IPS-11a (cell line): Measurements from ENCODE around the gene GABRR2.

ENCODE experiments used
- H3K4me3 ChIP-seq: one replicate; pipeline ENCODE4 v1.5.1; 2013; ENCODE audit warnings: low read depth, low read length, control low read depth

The GABRR2 gene

GRCh38 chr6:89315249-89315885, at the start of gene GABRR2:
Gene GABRR2, minus strand, starts transcription at chr6:89315299. Its CDS starts 134 bp downstream, at chr6:89315165.
- H3K4me3 ChIP-seq = no peak within 1 kb of the TSS

GRCh38 chr6:89364586-89364985, 49.5 kb upstream of the GABRR2 start:
- no peak overlapping the region for H3K4me3 ChIP-seq

DNA sequence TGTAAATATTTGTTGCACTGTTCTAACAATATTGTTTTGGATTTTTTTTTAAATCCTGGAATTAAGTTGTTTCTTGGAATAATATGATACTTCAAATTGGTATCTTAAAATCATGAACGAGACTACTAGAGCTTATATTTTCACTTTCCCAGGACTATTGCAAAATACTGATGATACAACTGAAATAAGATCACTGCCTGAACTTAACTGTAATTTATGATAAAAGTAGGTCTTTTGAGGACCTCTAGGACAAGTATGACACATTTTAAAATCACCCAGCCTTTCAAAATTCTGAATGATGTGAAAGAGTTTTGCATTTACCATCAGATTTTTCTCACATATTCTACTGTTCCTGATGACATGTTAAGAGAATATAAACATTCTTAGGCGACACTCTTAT, 46.1 kb upstream of the GABRR2 start:
- H3K4me3 ChIP-seq = no peak overlapping the region

DNA sequence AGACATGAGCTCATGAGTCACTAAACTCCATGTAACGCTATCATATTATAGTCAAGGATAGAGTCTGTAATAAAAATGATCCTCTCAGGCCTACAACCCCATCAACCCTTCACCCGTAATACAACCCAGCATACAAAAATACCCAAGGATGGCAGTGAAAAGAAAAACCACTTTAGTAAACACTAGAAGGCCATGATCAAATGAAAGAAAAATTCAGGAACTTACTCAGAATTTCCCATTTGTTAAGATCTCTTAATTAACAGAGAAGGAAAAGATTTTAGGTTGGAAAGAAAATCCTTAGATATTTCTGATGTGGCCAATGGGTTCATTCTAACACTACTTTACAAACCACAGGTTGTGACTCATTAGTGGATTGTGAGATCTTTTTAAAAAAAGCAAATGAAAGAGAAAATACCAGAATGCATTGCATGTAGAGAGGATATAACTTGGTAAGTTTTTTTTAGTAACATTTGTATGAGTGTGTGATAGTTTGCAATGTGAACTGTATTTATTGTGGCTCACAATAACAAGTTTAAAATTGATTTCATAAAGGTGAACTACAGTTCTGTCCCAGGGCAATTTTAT, 45.4 kb upstream of the GABRR2 start:
- H3K4me3 ChIP-seq = no peak overlapping the region

DNA sequence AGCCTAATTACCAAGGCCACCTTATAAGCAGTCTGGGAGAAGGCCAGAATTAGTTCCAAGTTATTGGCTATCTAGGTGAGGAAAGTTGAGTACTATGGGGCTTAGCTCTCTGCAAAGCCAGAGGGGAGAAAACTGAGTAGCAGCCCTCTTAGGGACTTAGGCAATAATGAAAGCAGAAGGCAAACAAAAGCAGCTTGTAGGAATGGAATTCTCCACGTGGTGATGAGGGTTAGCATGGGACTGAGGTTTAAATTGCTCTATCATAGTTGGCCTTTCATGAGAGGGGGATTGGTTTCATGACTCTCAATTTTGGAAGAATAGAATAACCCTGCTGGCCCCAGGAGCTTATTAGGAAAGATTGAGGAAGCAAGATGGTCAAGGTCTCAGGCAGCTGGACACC, 44.5 kb upstream of the GABRR2 start:
- no peak overlapping the region for H3K4me3 ChIP-seq

DNA sequence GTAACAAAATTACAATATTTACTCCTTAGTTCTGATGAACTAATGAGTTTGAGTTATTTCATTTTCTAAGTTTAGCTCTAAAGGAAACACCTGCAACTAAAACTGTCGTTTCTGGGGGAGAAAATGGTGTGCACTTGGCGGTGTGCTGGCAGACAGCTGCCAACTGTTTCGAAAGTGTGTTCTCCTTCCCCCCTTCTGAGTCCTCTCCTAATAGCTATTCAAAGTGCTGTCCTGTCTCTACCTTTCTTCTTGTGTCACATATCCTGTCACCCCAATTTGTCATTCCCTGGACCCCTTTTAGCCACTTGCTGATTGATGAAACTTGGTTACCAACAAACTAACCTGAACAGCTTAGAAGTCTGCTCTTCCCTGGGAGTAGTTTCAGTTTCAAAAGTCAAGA, 42.3 kb upstream of the GABRR2 start:
- no peak overlapping the region for H3K4me3 ChIP-seq

DNA sequence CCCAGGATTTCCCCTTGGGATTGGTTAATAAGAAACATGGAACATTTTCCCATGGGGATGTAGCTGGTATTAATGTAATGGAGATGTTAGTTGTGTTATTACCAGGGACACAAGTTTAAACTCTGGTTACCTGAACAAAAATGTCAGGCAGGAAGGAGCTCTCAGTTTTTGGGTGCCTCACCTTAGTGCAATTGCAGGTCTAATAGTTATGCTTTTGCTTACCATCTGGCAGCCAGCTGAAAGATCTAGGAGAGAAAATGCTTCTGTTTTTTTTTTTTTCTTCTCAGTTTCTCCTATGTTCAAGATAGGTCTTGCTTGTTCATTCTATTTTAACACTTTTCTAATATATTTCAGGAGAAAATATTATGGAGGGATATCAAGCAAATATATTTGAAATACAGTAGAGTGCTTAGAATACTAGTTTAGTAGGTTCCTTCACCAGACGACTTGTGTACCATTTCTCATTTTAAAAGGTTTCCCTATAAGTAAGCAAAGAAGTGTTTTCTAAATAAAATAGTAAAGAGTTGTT, 41.6 kb upstream of the GABRR2 start:
- H3K4me3 ChIP-seq = no peak overlapping the region

DNA sequence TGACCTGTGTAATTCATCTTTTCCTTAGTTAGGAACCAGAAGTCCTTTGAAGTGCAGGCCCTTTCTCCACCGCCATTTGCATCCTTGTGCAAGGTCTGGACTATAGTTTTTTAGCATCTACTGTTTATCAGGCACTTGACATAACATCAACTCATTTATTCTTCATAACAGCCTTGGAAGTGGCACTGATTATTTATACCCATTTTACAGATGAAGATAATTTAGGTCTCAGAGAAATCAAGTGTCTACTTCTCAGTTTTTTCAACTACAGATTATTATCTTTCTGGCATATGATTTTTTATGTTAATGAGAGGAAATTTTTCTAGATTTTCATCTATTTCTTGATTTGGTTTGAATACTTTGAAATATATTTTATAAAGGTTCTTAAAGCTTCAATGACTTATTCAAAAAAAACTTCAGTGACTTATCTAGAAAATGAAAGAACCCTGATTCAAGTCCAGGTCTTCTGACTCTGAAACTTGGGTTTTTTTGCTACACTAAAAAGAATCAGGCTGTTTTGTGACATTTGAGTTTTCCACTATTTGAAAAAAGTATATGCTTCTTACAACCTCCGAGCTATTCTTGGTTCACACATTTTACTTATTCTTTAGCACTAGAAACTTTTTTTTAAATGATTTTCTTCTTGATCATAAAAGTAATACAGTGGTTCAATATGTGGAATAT, 40.6 kb upstream of the GABRR2 start:
- no peak overlapping the region for H3K4me3 ChIP-seq

GRCh38 chr6:89353702-89354392, 38.7 kb upstream of the GABRR2 start:
- no peak overlapping the region for H3K4me3 ChIP-seq

GRCh38 chr6:89353118-89353556, 38.0 kb upstream of the GABRR2 start:
- H3K4me3 ChIP-seq = peak overlapping the region; percentile 71

- H3K4me3 ChIP-seq = peak within 1 kb of the TSS; percentile 71
These were observed 37.4 kb upstream of the GABRR2 start, which contains the start of gene UBE2J1 for GRCh38 chr6:89352278-89353117. Gene UBE2J1, minus strand, starts transcription at chr6:89352722. Its CDS starts 153 bp downstream, at chr6:89352569.

- H3K4me3 ChIP-seq = peak overlapping the region; percentile 71
These were observed 36.7 kb upstream of the GABRR2 start for GRCh38 chr6:89351671-89352277.

DNA sequence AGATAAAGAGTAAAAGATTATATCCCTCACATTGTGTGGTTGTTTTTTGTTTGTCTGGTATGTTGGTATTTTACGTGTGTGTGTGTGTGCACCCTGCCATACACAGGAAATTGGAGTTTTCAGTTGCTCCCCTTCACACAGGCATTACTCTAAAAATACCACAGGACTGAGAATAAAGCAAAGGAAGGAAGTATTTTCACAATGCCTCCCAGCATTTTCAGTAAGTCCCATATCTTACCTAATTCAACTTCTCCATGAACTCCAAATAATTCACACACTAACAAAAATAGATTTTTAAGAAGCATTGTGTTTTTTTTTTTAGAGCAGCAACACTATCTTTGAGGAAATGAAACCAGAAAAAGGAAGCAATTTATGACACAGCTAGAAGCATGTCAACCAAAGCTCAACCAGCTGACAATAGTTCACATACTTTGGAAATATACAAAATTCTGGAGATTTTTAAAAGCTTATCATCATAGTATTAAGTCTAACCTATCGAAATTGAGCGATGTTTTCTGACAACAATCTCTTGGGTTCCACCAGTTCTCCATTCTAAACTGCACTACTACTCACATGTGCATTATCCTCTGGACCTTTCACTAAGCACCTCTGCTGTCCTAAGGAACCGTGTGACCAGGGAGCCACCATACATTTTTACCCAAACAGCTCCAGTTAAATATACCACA, 35.3 kb upstream of the GABRR2 start:
- no peak overlapping the region for H3K4me3 ChIP-seq

DNA sequence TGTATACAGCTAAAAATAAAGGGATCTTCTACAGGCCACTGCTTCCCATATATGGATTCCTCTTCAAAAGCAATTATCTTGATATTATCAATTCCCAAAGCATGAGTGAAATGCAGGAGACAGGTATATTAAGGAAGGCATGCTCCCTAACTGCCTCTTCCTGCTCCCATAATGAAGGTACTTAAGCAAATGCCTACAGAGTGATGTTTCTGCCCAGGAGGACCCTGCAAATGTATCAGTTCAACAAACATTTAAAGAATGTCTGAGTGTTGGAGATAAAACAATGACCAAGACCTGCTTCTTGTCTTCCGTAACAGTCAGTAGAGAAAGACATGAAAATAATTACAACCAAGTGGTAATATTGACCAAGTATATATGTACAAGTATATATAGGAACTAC, 33.3 kb upstream of the GABRR2 start:
- H3K4me3 ChIP-seq = no peak overlapping the region

GRCh38 chr6:89347825-89348224, 32.7 kb upstream of the GABRR2 start:
- no peak overlapping the region for H3K4me3 ChIP-seq

- no peak overlapping the region for H3K4me3 ChIP-seq
These were observed 31.3 kb upstream of the GABRR2 start for GRCh38 chr6:89346433-89346832.

DNA sequence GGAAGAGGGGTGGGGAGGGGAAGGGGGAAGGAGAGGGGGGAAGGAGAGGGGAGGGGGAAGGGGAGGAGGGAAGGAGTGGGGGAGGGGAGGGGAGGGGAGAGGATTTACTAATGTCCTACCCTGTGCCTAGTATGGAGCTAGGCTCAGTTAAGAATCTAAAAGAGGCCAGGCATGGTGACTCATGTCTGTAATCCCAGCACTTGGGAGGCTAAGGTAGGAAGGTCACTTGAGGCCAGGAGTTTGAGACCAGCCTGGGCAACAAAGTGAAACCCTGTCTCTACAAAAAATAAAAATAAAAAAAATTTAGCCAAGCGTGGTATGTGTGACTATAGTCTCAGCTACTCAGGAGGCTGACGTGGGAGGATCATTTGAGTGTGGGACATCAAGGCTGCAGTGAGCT, 24.5 kb upstream of the GABRR2 start:
- no peak overlapping the region for H3K4me3 ChIP-seq

DNA sequence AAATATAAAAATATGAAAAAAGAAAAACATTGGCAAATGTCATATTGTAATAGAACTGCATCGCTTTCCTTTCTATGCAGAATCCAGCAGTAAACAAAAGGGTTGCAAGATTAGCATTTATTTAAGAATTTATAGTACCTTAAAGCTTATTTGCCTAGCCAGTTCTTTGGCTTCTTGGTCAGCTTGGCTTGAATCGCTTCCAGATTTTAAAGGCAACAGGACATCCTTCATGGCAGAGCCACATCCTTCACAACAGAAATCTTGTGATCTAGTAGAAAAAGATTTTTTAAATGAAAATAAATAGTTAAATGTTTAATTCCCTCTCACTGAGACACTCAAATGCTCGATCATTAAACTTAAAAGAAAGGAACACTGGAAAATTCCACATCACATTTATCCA, 20.1 kb upstream of the GABRR2 start:
- H3K4me3 ChIP-seq = no peak overlapping the region

- H3K4me3 ChIP-seq = no peak overlapping the region
These were observed 15.8 kb upstream of the GABRR2 start for GRCh38 chr6:89330910-89331309.
